OCI-LY3 (cell line): ENCODE measurements around the gene ZNF57.

Experiments used
- EZH2phosphoT487 ChIP-seq: fragments of 200-600 bp; shearing (Covaris generic); IDR thresholded peaks from 2 replicates; pipeline ENCODE4 v1.6.1; 2018; ENCODE audit warnings: antibody characterized with exemption, mixed run types, low read depth
- TF ChIP-seq, protein P1 (sequence below): fragments of 200-600, 300-600 bp; sonication (generic); IDR thresholded peaks from 2 replicates; pipeline ENCODE4 v1.5.1; 2014; ENCODE audit warnings: antibody characterized with exemption, low read length, low read depth

DNA sequence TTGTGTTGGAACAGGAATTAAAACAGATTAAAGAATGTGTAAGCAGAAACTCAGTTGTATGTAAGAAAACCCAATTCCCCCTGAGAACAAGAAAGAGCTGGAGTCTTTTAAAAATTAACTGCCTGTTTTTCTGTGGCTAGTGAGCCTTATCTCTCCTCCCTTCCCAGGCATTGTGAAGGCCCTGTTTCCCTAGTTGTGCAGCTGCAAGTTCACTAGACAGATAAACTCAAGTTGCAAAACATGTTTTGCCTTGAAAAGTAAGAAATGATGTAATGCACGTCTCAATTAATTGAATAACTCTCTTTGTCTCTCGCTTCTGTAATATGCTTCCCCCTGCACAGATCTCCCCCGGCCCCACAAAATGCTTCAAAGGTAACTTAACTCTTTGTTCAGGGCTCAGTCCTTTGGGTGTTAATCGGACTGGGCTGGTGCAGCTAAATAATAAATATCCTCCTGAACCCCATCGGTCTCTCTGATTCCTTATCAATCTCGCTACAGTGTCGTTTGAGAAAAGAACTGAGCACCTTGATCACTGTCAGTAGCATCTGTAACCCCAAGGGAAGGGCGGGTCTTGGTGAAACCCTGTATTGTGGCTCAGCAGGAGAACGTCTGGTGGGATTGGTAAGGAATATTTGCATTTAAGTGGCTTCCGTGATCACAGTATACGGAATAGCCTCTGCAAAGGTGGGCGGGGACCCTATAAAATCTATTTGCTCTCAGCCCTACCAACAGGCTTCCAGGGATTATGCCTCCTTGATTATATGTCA lies 35.2 kb upstream of the ZNF57 start:
- TF ChIP-seq, protein P1, sequence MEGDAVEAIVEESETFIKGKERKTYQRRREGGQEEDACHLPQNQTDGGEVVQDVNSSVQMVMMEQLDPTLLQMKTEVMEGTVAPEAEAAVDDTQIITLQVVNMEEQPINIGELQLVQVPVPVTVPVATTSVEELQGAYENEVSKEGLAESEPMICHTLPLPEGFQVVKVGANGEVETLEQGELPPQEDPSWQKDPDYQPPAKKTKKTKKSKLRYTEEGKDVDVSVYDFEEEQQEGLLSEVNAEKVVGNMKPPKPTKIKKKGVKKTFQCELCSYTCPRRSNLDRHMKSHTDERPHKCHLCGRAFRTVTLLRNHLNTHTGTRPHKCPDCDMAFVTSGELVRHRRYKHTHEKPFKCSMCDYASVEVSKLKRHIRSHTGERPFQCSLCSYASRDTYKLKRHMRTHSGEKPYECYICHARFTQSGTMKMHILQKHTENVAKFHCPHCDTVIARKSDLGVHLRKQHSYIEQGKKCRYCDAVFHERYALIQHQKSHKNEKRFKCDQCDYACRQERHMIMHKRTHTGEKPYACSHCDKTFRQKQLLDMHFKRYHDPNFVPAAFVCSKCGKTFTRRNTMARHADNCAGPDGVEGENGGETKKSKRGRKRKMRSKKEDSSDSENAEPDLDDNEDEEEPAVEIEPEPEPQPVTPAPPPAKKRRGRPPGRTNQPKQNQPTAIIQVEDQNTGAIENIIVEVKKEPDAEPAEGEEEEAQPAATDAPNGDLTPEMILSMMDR: no peak
- TF ChIP-seq EZH2phosphoT487: no peak
